GM06990 (cell line): ENCODE measurements around the gene MALT1.

Source experiments
- DNase-seq: peaks from one replicate; pipeline ENCODE4 v3.0.0-alpha.2; 2011; ENCODE audit not compliant: insufficient read length; ENCODE audit errors: extremely low read depth
- H3K27me3 ChIP-seq: replicated peaks from 2 replicates; pipeline ENCODE4 v1.6.0; 2011; ENCODE audit warnings: low read length; ENCODE audit not compliant: control insufficient read depth, insufficient read depth
- H3K36me3 ChIP-seq: 2 replicates; pipeline ENCODE4 v1.5.1; 2011; ENCODE audit warnings: low read length; ENCODE audit not compliant: control insufficient read depth, insufficient read depth
- H3K4me3 ChIP-seq: replicated peaks from 2 replicates; pipeline ENCODE4 v1.5.1; 2011; ENCODE audit warnings: low read depth, mild to moderate bottlenecking, control low read depth, low read length
- TF ChIP-seq, protein P1 (sequence below): IDR thresholded peaks from 2 replicates; pipeline ENCODE4 v1.5.1; 2011; ENCODE audit warnings: low read length, control low read depth, mild to moderate bottlenecking, inconsistent platforms; ENCODE audit not compliant: insufficient read depth, poor library complexity, severe bottlenecking

Gene MALT1

DNA sequence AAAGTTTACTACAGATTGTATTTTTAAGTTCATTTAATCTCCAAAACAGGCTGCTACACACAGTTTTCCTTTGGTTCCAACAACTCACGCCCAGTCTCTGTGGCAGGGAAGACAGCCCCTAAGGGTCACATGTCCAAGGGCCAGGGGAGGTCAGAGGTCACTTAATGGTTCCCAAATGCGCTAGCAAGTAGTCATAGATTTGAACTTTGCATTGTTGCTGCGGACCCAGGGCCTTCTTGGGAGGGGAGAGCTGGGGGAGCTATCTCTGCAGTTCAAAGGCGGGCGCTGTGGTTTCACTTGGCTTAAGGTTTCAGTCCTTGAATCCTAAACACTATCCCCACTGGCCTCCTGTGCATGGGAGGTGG is 118.6 kb downstream of the MALT1 start:
- Histone ChIP-seq H3K36me3 (no peaks in the 10 kb centered on the region), H3K27me3 (no peaks in the 10 kb centered on the region), H3K4me3 (no peak overlapping the region)
- DNase-seq = no peak
- TF ChIP-seq, protein P1, sequence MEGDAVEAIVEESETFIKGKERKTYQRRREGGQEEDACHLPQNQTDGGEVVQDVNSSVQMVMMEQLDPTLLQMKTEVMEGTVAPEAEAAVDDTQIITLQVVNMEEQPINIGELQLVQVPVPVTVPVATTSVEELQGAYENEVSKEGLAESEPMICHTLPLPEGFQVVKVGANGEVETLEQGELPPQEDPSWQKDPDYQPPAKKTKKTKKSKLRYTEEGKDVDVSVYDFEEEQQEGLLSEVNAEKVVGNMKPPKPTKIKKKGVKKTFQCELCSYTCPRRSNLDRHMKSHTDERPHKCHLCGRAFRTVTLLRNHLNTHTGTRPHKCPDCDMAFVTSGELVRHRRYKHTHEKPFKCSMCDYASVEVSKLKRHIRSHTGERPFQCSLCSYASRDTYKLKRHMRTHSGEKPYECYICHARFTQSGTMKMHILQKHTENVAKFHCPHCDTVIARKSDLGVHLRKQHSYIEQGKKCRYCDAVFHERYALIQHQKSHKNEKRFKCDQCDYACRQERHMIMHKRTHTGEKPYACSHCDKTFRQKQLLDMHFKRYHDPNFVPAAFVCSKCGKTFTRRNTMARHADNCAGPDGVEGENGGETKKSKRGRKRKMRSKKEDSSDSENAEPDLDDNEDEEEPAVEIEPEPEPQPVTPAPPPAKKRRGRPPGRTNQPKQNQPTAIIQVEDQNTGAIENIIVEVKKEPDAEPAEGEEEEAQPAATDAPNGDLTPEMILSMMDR = no peak

DNA sequence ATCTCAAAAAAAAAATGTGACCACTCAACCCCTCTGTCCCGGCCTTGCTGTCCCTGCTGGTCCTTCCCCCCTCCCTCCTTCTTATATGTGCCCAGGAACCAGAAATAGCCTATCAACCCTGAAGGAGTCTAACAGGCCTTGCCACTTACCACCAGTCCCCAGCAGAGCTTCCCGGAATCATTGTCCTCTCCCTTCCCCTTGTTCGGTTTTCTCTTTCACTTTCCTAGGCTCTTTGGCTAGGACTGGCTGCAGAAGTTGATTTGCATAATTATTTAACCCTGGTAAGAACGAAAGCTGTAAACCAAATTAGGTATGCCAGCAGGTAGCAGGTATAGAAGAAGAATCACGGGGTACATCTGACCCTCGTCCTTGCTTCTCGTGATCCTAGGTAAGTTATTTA is 120.8 kb downstream of the MALT1 start:
- Histone ChIP-seq H3K4me3 (no peak overlapping the region), H3K36me3 (no peaks in the 10 kb centered on the region), H3K27me3 (no peaks in the 10 kb centered on the region)
- peak; percentile 35 for DNase-seq
- TF ChIP-seq, protein P1 = no peak

DNA sequence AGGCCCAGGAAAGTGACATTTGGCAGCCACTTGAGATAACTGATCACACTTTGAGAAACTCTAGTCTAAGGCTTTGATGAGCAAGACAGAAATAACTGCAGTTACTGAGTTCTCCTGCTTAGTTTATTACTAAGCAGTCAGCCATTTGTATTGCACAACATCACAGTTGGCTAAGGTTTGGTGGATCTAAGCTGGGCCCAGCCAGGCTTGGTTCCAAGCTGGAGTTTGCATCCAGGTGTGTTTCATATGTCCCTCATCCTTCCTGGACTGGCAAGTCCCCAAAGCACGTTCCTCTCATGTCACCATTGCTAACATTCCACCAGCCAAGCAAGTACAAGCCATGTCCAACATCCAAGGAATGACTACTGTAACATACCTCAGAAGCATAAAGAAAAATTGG is 122.1 kb downstream of the MALT1 start:
- no peaks in the 10 kb centered on the region for H3K27me3 ChIP-seq
- no peaks in the 10 kb centered on the region for H3K36me3 ChIP-seq
- DNase-seq = no peak
- TF ChIP-seq, protein P1 = no peak
- no peak overlapping the region for H3K4me3 ChIP-seq

DNA sequence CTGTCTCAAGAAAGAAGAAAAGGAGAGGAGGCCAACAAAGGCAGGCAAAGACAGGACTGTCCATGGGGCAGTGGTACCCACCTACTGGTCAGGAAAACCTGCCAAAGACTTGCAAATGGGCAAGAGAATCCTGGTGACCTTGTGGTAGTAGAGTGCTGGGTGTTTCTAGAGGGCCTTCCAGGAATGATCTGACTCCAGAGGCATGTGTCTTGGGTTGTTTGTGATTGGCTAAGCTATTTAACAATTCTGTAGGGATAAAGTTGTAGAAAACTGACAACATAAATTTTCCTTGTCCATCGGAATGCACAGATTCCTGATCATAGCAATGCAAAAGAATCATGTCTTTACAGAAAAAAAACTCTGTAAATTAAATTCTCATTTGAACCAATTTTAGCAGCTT is 125.0 kb downstream of the MALT1 start:
- Histone ChIP-seq H3K36me3 (no peaks in the 10 kb centered on the region), H3K4me3 (no peak overlapping the region), H3K27me3 (no peaks in the 10 kb centered on the region)
- TF ChIP-seq, protein P1 = no peak
- DNase-seq = no peak

DNA sequence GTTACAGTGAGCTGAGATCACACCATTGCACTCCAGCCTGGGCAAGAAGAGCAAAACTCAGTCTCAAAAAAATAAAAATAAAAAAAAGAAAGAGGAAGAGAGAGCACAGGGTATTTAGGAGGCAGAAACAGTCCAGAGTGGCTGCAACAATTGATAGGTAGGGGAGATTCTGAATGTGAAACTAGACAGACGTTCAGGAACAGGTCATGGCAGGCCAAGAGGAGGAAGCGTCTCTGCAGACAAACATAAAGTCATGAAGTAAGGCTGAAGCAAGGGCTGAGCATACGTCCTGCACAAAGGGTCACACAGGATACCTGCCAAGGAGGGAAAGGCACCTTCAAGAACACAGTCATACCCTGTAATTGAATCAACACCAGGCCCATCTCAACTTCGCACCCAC is 129.3 kb downstream of the MALT1 start:
- H3K27me3 ChIP-seq = no peaks in the 10 kb centered on the region
- no peak overlapping the region for H3K4me3 ChIP-seq
- no peaks in the 10 kb centered on the region for H3K36me3 ChIP-seq
- TF ChIP-seq, protein P1 = no peak
- DNase-seq = peak; percentile 51

DNA sequence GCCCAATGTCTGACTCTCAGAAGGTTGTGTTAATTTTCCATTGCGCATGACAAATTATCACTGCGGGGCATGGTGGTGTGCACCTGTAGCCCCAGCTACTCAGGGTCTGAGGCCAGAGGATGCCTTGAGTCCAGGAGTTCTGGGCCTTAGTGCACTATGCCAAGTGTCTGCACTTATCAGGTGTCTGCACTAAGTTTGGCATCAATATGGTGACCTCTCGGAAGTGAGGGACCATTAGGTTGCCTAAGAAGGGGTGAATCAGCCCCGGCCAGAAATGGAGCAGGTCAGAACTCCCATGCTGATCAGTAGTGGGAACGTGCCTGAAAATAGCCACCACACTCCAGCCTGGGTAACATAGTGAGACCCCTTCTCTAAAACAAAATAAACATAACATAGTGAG is 131.7 kb downstream of the MALT1 start:
- no peaks in the 10 kb centered on the region for H3K27me3 ChIP-seq
- TF ChIP-seq, protein P1 = no peak
- H3K4me3 ChIP-seq = no peak overlapping the region
- no peaks in the 10 kb centered on the region for H3K36me3 ChIP-seq
- no peak for DNase-seq
